A673 (cell line): ENCODE data around the gene RSF1.

Experiments
- EZH2 ChIP-seq: fragments of 200-600 bp; sonication (generic); IDR thresholded peaks from 2 replicates; pipeline ENCODE4 v1.6.1; 2017; ENCODE audit warnings: borderline replicate concordance, low read depth, mild to moderate bottlenecking, mixed read lengths, antibody characterized with exemption, low read length; ENCODE audit not compliant: poor library complexity, severe bottlenecking
- TF ChIP-seq, protein P1 (sequence below): fragments of 300-800, 200-600 bp; sonication (generic); conservative IDR thresholded peaks from 2 replicates; pipeline ENCODE4 v1.5.1; 2017; ENCODE audit warnings: low read depth, mild to moderate bottlenecking, antibody characterized with exemption, low read length, moderate library complexity, mixed read lengths

DNA sequence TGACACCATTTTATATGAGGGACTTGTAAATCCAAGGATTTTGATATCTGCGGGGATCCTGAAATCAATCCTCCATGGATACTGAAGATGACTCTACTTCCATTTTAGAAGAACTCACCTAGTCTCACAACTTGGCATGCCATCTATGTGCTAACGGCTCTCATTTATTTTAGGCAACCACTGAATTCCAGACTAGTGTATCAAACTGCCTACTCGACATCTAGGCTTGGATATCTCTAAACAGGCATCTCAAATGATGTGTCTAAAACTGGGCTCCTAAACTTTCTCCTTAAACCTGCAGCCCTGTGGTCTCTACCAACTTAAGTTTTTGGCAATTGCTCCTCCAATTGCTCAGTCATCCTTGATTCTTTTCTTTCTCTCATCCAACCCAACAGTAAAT is 151.8 kb downstream of the RSF1 start:
- TF ChIP-seq, protein P1, sequence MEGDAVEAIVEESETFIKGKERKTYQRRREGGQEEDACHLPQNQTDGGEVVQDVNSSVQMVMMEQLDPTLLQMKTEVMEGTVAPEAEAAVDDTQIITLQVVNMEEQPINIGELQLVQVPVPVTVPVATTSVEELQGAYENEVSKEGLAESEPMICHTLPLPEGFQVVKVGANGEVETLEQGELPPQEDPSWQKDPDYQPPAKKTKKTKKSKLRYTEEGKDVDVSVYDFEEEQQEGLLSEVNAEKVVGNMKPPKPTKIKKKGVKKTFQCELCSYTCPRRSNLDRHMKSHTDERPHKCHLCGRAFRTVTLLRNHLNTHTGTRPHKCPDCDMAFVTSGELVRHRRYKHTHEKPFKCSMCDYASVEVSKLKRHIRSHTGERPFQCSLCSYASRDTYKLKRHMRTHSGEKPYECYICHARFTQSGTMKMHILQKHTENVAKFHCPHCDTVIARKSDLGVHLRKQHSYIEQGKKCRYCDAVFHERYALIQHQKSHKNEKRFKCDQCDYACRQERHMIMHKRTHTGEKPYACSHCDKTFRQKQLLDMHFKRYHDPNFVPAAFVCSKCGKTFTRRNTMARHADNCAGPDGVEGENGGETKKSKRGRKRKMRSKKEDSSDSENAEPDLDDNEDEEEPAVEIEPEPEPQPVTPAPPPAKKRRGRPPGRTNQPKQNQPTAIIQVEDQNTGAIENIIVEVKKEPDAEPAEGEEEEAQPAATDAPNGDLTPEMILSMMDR, result no peak
- TF ChIP-seq EZH2, result no peak
